ENCODE measurements around the gene ZNF626. TPM values are rescaled to one million over a fixed set of nuclear protein-coding genes. Genes with fewer than 3 reads are reported as not detected.
"Not testable (repeated sequence)": the region's sequence is repeated elsewhere in the genome, so short reads cannot be mapped to it uniquely, and the experiment has no call there.

The ZNF626 gene
- 1 to 10 TPM; 7.9 to 8.1 TPM for total RNA-seq

DNA sequence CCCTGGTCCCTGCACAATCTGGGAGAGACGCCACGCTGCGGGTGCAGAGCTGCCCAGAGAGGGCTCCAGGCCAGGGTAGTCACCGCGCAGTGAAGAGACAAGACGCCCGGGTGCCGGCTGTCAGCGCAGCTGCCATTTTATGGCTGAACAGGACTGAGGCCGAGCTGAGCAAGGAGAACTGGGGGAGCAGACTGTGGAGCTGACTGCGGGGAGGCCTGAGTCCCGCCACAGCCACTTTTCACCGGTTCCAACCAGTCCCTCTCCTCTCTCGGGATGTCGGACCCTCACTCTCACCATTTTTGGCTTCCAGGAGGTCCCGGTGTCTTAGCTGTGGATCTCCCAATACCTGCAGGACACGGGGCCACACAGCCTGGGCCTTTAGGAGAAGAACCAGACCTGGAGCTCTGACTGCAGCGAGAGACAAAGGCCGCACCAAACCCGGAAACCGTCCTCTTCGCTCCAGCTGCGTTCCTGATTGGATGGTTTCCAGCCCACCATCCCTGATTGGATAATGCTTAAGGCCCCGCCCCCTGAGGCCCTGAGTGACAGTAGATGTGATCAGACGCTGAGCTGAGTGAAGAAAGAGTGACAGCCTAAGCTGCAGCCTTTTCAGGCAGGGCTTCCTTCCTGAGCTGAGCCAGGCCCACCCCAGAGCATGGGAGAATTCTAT lies at the start of gene ZNF626:
TSS of gene ZNF626 (minus strand) at position 422 of the 670 bp plus-strand sequence. CDS start at position 297, 125 bp downstream.
- H3K27me3 Mint-ChIP-seq = no peaks in the 10 kb centered on the region
- H3K27ac Mint-ChIP-seq = peak within 1 kb of the TSS; percentile 94
- H3K4me1 Mint-ChIP-seq = peaks cover 27% of the 10 kb centered on the region
- DNase-seq = peak; percentile 95
- peak; percentile 100 for ATAC-seq
- peaks cover 75% of the 10 kb centered on the region for H3K36me3 Mint-ChIP-seq
- CTCF ChIA-PET = interaction anchor here (2.0 kb wide), 1 partner anchor 115 kb away, joined by 5 read pairs; the partner anchor contains the start of gene ZNF66
- H3K9me3 Mint-ChIP-seq (ENCODE audit: low read depth) = peaks cover 22% of the 10 kb centered on the region
- peak within 1 kb of the TSS; percentile 90 for H3K4me3 Mint-ChIP-seq

DNA sequence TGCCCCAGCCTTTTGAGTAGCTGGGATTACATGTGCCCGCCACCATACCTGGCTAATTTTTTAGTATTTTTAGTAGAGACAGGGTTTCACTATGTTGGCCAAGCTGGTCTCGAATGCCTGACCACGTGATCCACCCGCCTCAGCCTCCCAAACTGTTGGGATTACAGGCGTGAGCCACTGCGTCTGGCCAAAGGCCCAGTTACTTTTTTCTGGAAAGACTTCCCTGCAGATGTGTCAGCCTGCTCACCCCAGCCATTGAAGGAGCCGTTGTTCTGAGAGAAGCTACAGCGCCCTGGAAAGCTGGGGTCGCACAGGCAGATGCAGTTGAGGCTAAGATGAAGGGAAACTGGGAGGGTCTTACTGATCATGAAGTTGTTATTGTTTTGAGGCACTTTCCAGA lies 7.9 kb upstream of the ZNF626 start:
- Mint-ChIP-seq H3K4me3 (no peak overlapping the region), H3K27ac (no peak overlapping the region), H3K9me3 (ENCODE audit: low read depth) (peaks cover 12% of the 10 kb centered on the region), H3K4me1 (peaks cover 3% of the 10 kb centered on the region), H3K36me3 (peaks cover 8% of the 10 kb centered on the region), H3K27me3 (no peaks in the 10 kb centered on the region)
- CTCF ChIA-PET = no interaction called here
- DNase-seq (no peak), ATAC-seq (no peak)

DNA sequence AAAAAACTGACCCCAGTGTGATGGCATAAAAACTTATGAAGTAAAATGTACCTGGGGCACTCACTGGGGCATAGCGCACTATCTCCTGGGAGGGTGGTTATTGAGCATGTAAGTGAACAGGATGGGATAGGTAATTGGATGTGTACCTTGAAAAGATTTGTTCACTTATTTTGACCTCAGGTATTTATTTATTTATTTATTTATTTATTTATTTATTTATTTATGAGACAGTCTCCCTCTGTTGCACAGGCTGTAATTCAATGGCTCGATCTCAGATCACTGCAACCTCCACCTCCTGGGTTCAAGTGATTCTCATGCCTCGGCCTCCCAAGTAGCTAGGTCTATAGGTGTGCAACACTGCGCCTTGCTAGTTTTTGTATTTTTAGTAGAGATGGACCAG lies 5.9 kb upstream of the ZNF626 start:
- H3K27me3 Mint-ChIP-seq = no peaks in the 10 kb centered on the region
- H3K4me3 Mint-ChIP-seq = no peak overlapping the region
- H3K9me3 Mint-ChIP-seq (ENCODE audit: low read depth) = peaks cover 16% of the 10 kb centered on the region
- ATAC-seq (no peak), DNase-seq (no peak)
- no peak overlapping the region for H3K27ac Mint-ChIP-seq
- H3K36me3 Mint-ChIP-seq = peaks cover 22% of the 10 kb centered on the region
- H3K4me1 Mint-ChIP-seq = peaks cover 10% of the 10 kb centered on the region
- CTCF ChIA-PET = no interaction called here

DNA sequence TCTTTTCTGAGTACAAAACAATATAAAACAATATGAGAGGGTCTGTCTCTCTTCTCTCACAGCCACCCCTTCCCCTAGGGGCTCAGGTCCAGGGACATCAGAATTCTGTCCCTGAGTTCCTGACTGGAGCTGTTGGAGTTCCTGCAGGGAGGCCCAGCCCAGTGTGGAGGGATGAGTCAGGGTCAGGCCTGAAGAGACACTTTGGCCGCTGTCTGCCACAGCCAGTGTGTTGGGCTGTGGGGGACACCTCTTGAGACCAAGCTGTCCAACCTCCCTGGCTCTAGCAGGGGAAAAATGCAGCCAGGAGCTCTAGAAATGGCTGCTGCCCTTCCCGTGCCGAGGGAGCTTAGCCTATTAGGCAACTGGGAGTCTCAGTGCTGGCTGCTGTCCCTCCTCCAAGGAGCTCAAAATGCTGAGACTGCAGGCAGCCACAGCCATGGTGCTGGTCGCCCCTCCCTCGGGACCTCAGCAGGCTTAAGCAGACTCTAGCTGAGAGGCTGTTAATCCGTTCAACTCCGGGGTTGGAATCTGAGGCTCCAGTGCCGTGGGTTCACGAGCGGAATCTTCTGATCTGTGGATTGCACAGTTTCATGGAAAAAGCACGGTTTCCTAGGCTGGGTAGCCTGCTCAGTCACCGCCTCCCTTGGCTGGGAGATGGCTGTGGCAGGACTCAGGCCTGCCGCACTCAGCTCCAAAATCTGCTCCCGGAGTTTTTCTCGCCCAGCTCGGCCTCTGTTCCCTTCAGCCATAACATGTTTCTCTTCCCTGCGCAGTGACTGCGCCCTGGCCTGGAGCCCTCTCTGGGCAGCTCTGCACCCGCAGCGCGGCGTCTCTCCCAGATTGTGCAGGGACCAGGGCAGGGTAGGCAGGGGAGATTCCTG lies 3.8 kb upstream of the ZNF626 start:
- Mint-ChIP-seq H3K9me3 (ENCODE audit: low read depth) (peaks cover 12% of the 10 kb centered on the region), H3K27ac (no peak overlapping the region), H3K4me3 (no peak overlapping the region), H3K4me1 (peaks cover 18% of the 10 kb centered on the region), H3K36me3 (peaks cover 39% of the 10 kb centered on the region), H3K27me3 (no peaks in the 10 kb centered on the region)
- ATAC-seq (no peak), DNase-seq (no peak)
- CTCF ChIA-PET = no interaction called here

DNA sequence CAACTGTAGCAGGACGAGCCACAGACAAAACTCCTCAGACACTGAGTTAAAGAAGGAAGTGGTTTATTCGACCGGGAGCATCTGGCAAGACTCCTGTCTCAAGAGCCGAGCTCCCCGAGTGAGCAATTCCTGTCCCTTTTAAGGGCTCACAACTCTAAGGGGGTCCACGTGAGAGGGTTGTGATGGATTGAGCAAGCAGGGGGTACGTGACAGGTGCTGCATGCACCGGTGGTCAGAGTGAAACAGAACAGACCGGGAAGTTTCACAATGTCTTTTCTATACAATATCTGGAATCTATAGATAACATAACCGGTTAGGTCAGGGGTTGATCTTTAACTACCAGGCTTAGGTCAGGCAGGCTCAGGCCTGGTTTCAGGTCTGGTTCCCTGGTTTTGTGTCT lies 3.1 kb upstream of the ZNF626 start:
- Mint-ChIP-seq H3K36me3 (peaks cover 43% of the 10 kb centered on the region), H3K27ac (peak overlapping the region; percentile 65), H3K4me3 (peak overlapping the region; percentile 39), H3K4me1 (peaks cover 18% of the 10 kb centered on the region)
- H3K27me3 Mint-ChIP-seq; ATAC-seq; DNase-seq; CTCF ChIA-PET; H3K9me3 Mint-ChIP-seq (ENCODE audit: low read depth): not testable (repeated sequence)

DNA sequence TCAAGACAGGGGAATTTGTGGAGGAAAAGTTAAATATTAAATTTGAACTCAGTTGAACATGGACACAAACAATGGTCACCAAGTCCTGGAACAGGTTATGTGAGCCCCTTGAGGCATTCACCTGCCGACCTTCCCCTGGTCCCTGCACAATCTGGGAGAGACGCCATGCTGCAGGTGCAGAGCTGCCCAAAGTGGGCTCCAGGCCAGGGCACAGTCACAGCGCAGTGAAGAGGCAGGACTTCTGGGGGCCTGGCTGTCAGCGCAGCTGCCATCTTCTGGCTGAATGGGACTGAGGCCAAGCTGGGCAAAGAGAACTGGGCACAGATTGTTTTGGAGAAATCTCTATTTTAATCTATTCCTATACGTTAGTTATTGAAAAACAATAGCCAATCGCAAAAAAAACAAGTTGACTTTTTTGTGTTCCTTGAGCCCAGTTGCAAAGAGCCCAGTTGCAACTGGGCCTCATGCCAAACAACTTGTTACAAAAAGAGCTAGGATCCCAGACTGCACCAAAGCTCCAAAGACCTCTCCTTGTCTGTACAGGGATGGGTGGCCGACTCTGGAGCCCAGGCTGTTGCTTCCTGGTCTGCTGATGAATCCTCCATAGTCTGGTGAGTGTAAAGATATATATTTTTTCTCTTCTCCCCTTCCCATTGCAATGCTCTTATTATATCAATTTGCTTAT lies 1.2 kb upstream of the ZNF626 start:
- DNase-seq = no peak
- Mint-ChIP-seq H3K36me3 (peaks cover 62% of the 10 kb centered on the region), H3K4me3 (no peak overlapping the region), H3K9me3 (ENCODE audit: low read depth) (peaks cover 22% of the 10 kb centered on the region), H3K4me1 (peaks cover 24% of the 10 kb centered on the region), H3K27me3 (no peaks in the 10 kb centered on the region), H3K27ac (no peak overlapping the region)
- CTCF ChIA-PET = no interaction called here
- no peak for ATAC-seq

DNA sequence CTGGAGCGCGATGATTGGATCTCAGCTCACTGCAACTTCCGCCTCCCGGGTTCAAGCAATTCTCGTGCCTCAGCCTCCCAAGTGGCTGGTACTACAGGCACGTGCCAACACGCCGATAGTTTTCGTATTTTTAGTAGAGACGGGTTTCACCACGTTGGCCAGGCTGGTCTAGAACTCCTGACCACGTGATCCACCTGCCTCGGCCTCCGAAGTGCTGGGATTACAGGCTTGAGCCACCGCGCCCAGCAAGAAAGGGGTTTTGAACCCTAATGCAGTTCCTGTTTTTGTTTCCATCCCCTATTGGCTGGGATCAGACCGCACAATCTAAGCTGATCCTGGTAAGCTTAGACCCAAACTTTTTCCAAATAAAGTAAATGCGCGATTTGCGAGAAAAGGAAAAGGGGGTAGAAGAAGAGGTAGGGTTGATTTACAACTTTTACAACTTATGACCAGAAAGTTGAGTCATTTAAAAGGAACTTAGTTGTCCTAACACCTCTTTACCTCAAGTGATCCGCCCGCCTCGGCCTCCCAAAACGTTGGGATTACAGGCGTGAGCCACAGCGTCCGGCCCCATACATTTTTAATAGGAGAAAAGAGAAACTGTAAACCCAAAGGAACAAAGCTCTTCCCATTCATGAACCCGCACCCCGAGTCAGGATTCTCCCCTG lies 764 bp downstream of the ZNF626 start:
- peaks cover 82% of the 10 kb centered on the region for H3K36me3 Mint-ChIP-seq
- peaks cover 22% of the 10 kb centered on the region for H3K9me3 Mint-ChIP-seq (ENCODE audit: low read depth)
- H3K4me1 Mint-ChIP-seq = peaks cover 27% of the 10 kb centered on the region
- peak overlapping the region; percentile 94 for H3K27ac Mint-ChIP-seq
- CTCF ChIA-PET = interaction anchor here (2.0 kb wide), 1 partner anchor 115 kb away, joined by 5 read pairs; the partner anchor contains the start of gene ZNF66
- H3K27me3 Mint-ChIP-seq = no peaks in the 10 kb centered on the region
- DNase-seq (no peak), ATAC-seq (no peak)
- H3K4me3 Mint-ChIP-seq = peak overlapping the region; percentile 90

DNA sequence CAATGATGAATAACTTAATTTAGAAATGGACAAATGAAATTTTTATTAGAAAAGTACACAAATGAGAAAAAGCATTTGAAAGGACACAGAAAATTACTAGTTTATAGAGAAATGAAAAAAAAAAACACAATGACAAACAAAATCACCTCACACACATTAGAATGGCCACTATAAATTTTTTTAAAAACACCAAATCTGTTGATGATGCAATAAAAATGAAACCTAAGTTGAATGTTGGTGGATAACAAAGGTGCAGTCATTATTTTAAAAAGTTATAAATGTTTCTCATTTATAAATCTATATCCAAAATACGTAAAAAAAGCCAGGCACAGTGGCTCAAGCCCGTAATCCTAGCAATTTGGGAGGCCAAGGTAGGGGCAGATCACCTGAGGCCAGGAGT lies 20.8 kb downstream of the ZNF626 start:
- peaks cover 21% of the 10 kb centered on the region for H3K9me3 Mint-ChIP-seq (ENCODE audit: low read depth)
- no peak overlapping the region for H3K27ac Mint-ChIP-seq
- no peak overlapping the region for H3K4me3 Mint-ChIP-seq
- no peak for ATAC-seq
- DNase-seq = no peak
- no peaks in the 10 kb centered on the region for H3K27me3 Mint-ChIP-seq
- H3K36me3 Mint-ChIP-seq = peaks cover 66% of the 10 kb centered on the region
- CTCF ChIA-PET = no interaction called here
- H3K4me1 Mint-ChIP-seq = peaks cover 3% of the 10 kb centered on the region

DNA sequence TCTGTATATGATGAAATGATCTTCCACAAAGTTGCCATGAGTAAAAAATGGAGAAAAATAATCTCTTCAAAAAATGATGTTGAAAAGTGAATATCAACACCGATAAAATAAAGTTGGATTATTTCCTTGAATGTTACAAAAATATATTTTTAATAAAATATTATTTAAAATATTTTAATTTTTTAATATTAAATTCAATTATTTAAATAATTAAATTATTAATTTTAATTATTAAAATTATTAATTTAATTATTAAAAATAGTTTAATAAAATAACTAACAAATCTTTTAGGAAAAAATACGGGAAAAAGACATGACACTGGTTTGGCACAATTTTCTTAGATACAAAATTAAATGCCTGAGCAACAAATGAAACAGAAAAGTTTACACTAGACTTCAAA lies 21.3 kb downstream of the ZNF626 start:
- Mint-ChIP-seq H3K4me1 (peaks cover 3% of the 10 kb centered on the region), H3K27ac (no peak overlapping the region), H3K36me3 (peaks cover 64% of the 10 kb centered on the region), H3K9me3 (ENCODE audit: low read depth) (peaks cover 17% of the 10 kb centered on the region), H3K27me3 (no peaks in the 10 kb centered on the region), H3K4me3 (no peak overlapping the region)
- CTCF ChIA-PET = no interaction called here
- ATAC-seq (no peak), DNase-seq (no peak)

DNA sequence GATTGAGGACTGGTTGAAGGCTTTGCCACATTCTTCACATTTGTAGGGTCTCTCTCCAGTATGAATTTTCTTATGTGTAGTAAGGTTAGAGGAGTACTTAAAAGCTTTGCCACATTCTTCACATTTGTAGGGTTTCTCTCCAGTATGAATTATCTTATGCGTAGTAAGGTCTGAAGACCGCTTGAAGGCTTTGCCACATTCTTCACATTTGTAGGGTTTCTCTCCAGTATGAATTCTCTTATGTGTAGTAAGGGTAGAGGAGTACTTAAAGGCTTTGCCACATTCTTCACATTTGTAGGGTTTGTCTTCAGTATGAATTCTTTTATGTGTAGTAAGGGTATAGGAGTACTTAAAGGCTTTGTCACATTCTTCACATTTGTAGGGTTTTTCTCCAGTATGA lies 36.8 kb downstream of the ZNF626 start:
- H3K4me1 Mint-ChIP-seq, DNase-seq, H3K27me3 Mint-ChIP-seq, H3K27ac Mint-ChIP-seq, H3K4me3 Mint-ChIP-seq, CTCF ChIA-PET, ATAC-seq: not testable (repeated sequence)
- H3K36me3 Mint-ChIP-seq = peaks cover 11% of the 10 kb centered on the region
- H3K9me3 Mint-ChIP-seq (ENCODE audit: low read depth) = peaks cover 20% of the 10 kb centered on the region

DNA sequence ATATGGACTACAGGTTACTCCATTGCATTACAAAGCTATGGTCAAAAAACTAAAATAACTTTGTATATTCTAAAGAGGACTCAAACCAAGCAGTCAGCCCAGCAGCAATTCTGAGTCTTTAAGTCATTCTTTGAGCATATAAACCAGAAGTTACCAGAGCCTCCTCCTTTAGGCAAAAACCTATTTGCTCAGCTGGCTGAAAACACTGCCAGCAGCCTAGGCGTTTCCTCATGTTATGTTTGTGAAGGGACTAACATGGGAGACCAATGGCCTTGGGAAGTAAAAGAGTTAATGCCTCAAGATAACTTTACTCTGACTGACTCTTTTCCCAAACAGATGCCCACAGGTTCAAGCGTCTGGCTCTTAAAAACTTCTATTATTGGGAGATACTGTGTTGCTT lies 45.3 kb downstream of the ZNF626 start:
- no peak for ATAC-seq
- H3K4me3 Mint-ChIP-seq = no peak overlapping the region
- DNase-seq = no peak
- no peaks in the 10 kb centered on the region for H3K4me1 Mint-ChIP-seq
- H3K27ac Mint-ChIP-seq = no peak overlapping the region
- peaks cover 22% of the 10 kb centered on the region for H3K9me3 Mint-ChIP-seq (ENCODE audit: low read depth)
- CTCF ChIA-PET = no interaction called here
- no peaks in the 10 kb centered on the region for H3K27me3 Mint-ChIP-seq
- H3K36me3 Mint-ChIP-seq = no peaks in the 10 kb centered on the region

DNA sequence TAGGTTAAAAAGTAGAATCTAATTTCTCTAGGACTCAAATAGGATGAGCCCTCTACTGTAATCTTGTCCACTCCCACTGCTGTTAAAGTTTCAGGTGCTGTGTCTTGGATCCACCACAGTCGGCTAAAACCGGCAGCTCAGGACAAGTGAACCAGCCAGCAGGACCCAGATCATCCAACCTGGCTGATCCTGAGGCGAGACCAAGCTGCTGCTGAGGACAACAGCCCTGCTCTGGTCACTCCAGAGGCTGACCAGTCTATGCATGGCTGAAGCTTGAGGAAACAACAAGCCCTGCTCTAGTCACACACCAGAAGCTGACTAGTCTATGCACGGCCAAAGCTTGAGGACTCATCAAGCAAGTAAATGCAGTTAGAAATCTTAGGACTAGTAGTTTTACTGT lies 46.4 kb downstream of the ZNF626 start:
- DNase-seq, H3K27me3 Mint-ChIP-seq, CTCF ChIA-PET, H3K4me3 Mint-ChIP-seq, H3K27ac Mint-ChIP-seq, ATAC-seq, H3K36me3 Mint-ChIP-seq, H3K4me1 Mint-ChIP-seq: not testable (repeated sequence)
- peaks cover 30% of the 10 kb centered on the region for H3K9me3 Mint-ChIP-seq (ENCODE audit: low read depth)

DNA sequence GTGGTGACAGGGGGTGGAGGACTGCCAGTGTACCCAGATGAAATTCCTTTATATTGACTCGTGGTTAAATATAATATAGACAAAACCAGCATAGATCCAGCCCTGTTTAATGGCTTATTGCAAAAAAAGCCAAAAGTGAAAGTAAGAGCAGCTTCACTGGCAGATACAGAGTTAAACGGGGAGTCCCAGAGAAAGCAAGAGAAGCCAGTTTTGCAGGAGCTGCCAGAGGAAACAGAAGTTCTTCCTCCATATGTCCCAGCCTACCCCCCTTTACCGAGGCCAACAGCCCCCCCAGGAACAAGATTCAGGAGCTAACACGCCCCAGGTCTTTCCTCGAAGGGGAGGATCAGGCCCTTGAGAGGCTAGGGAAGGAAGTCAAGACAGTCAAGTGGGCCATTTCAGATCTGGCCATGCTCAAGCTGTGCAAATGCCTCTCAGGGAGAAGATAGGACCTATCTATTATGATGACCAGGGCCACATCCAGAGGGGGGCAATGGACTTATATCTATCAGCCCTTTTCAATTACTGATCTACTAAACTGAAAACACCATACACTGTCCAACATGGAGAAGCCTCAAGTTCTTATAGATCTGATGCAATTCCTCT lies 48.6 kb downstream of the ZNF626 start:
- Mint-ChIP-seq H3K9me3 (ENCODE audit: low read depth) (peaks cover 31% of the 10 kb centered on the region), H3K27ac (no peak overlapping the region), H3K27me3 (no peaks in the 10 kb centered on the region), H3K36me3 (no peaks in the 10 kb centered on the region), H3K4me3 (no peak overlapping the region), H3K4me1 (no peaks in the 10 kb centered on the region)
- DNase-seq (no peak), ATAC-seq (no peak)
- CTCF ChIA-PET = no interaction called here
